Measurements from ENCODE around the gene TRAM2. TPM values are rescaled to one million over a fixed set of nuclear protein-coding genes. Genes with fewer than 3 reads are reported as not detected.

Gene TRAM2
- total RNA-seq, 1 experiment from 2014 or later = 21.3 TPM

DNA sequence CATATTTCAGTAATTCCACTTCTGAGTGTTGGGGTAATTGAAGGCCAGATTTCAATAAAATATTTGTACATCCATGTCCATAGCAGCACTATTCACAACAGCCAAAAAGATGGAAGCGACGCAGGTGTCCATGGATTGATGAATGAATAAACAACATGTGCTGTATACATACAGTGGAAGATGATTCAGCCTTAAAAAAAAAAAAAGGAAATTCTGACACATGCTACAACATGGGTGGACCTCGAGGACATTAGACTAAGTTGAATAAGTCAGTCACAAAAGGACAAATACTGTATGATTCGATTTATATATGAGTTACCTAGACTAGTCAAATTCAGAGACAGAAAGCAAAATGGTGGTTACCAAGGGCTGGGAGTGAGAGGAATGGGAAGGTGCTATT is 57.2 kb downstream of the TRAM2 start:
- Histone ChIP-seq H3K9ac (ENCODE audit: low read length) (no peak overlapping the region), H3K4me1 (ENCODE audit: control insufficient read depth in 1 of 2, insufficient read depth in 2 of 2, low read length in 2 of 2) (peaks cover 54 to 64% of the 10 kb centered on the region in 2 experiments), H3K4me3 (replicated peaks in 1 of 2; ENCODE audit: low read depth in 1 of 2, low read length in 2 of 2) (no peak overlapping the region), H3K4me2 (ENCODE audit: low read length) (no peak overlapping the region), H3K36me3 (ENCODE audit: control insufficient read depth in 1 of 2, insufficient read depth in 2 of 2, low read length in 2 of 2) (peaks cover 0 to 4% of the 10 kb centered on the region in 2 experiments; a peak in 1 of 4 replicates), H3K9me2 (ENCODE audit: insufficient read depth) (0 out of 2 replicates have a peak, but pooled peaks cover 2% of the 10 kb centered on the region), H2AFZ (ENCODE audit: low read depth, low read length, poor library complexity, severe bottlenecking) (no peak overlapping the region), H4K20me1 (ENCODE audit: insufficient read depth) (no peaks in the 10 kb centered on the region), H3K27me3 (ENCODE audit: insufficient read depth, low read length) (no peaks in the 10 kb centered on the region), H3K79me2 (ENCODE audit: insufficient read depth, low read length) (peaks cover 5% of the 10 kb centered on the region; the same call in 1 of the 2 replicates), H3K27ac (ENCODE audit: low read depth, low read length) (no peak overlapping the region), H3K9me3 (ENCODE audit: control insufficient read depth in 1 of 2, insufficient read depth in 1 of 2, low read depth in 1 of 2, low read length in 2 of 2) (no peaks in the 10 kb centered on the region)
- ATAC-seq (no peak), DNase-seq (ENCODE audit: low read depth, low spot score) (no peak)
- ChIA-PET POLR2A (no interaction called here), CTCF (no interaction called here), RAD21 (ENCODE audit: low non-redundant PET in 1 of 2, low total read pairs in 2 of 2, uncharacterized antibody in 2 of 2, unreplicated experiment in 2 of 2) (no interaction called here)
- TF ChIP-seq CTCF (IDR thresholded peaks at IDR 0.05 in 2 of 3, conservative IDR thresholded peaks at IDR 0.05 in 1 of 3; ENCODE audit: borderline replicate concordance in 1 of 3, insufficient read depth in 1 of 3, low read depth in 2 of 3, low read length in 2 of 3) (no peak), JUND (IDR thresholded peaks at IDR 0.05) (no peak), FOSL1 (IDR thresholded peaks at IDR 0.05; ENCODE audit: low read depth) (no peak), ELF1 (IDR thresholded peaks at IDR 0.05; ENCODE audit: borderline replicate concordance, low read depth) (no peak), EZH2phosphoT487 (IDR thresholded peaks at IDR 0.05; ENCODE audit: borderline replicate concordance) (no peak), REST (IDR thresholded peaks at IDR 0.05; ENCODE audit: low read depth) (no peak), SP1 (IDR thresholded peaks at IDR 0.05; ENCODE audit: low read depth) (no peak), POLR2A (IDR thresholded peaks at IDR 0.05; ENCODE audit: borderline replicate concordance, extremely low read depth, insufficient read depth, insufficient read length) (no peak), ZNF274 (IDR thresholded peaks at IDR 0.05; ENCODE audit: low read depth, low read length) (no peak), RAD21 (IDR thresholded peaks at IDR 0.05; ENCODE audit: low read depth) (no peak), POLR2AphosphoS5 (IDR thresholded peaks at IDR 0.05; ENCODE audit: low read depth, low read length) (no peak), ATF3 (IDR thresholded peaks at IDR 0.05) (no peak), TCF7L2 (IDR thresholded peaks at IDR 0.05; ENCODE audit: borderline replicate concordance, extremely low read depth, insufficient read depth, insufficient read length) (no peak)
- TF ChIP-seq, protein P1, sequence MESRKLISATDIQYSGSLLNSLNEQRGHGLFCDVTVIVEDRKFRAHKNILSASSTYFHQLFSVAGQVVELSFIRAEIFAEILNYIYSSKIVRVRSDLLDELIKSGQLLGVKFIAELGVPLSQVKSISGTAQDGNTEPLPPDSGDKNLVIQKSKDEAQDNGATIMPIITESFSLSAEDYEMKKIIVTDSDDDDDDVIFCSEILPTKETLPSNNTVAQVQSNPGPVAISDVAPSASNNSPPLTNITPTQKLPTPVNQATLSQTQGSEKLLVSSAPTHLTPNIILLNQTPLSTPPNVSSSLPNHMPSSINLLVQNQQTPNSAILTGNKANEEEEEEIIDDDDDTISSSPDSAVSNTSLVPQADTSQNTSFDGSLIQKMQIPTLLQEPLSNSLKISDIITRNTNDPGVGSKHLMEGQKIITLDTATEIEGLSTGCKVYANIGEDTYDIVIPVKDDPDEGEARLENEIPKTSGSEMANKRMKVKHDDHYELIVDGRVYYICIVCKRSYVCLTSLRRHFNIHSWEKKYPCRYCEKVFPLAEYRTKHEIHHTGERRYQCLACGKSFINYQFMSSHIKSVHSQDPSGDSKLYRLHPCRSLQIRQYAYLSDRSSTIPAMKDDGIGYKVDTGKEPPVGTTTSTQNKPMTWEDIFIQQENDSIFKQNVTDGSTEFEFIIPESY (IDR thresholded peaks at IDR 0.05; ENCODE audit: extremely low read depth, insufficient replicate concordance, low read length) = no peak
- TF ChIP-seq, protein P2, sequence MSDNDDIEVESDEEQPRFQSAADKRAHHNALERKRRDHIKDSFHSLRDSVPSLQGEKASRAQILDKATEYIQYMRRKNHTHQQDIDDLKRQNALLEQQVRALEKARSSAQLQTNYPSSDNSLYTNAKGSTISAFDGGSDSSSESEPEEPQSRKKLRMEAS (IDR thresholded peaks at IDR 0.05) = no peak
- intact Hi-C loops (cut with micrococcal nuclease) = loop anchor here (10.0 kb wide), 1 partner anchor 235 kb away; the partner anchor contains the start of gene MCM3
- BruUV-seq (replicated peaks) = no TSS peak
